Stimulated activated CD8-positive, alpha-beta memory T cell treated with anti-CD3 and anti-CD28 coated beads, Interleukin-7, amount 100 ng/mL, for 1 hour (primary cell): Measurements from ENCODE around the gene MICOS13.

ENCODE experiments used
- DNase-seq, 2 donors: peaks; one replicate each; pipeline ENCODE4 v3.0.0-alpha.2; 2020; ENCODE audit warnings: low read depth in 2 of 2

Gene MICOS13

GRCh38 chr19:5667751-5668271 is 12.5 kb downstream of the MICOS13 start:
- DNase-seq, result no peak

GRCh38 chr19:5666921-5667610 is 13.2 kb downstream of the MICOS13 start:
- DNase-seq, result no peak

- no peak for DNase-seq
Measured at GRCh38 chr19:5665781-5666513, 14.4 kb downstream of the MICOS13 start.

DNA sequence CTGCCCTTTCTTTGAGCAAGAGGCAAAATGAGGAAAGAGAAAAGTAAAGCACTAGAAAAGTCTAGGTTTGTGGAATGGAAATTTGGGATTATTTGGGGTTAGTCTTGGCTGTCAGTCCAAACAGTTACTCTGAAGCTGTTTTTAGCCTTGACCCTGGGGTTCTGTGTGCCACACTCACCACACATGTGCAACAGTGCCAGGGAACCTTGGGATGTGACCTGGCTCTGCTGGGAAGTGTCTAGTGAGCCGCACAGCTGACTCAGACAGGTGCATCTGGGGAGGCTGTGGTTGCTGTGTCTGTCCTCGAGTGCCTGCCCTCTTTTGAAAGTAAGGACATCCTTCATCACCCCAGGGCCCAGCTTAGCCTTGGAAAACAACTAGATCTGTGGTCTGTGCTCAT is 15.8 kb downstream of the MICOS13 start:
- DNase-seq, result no peak

DNA sequence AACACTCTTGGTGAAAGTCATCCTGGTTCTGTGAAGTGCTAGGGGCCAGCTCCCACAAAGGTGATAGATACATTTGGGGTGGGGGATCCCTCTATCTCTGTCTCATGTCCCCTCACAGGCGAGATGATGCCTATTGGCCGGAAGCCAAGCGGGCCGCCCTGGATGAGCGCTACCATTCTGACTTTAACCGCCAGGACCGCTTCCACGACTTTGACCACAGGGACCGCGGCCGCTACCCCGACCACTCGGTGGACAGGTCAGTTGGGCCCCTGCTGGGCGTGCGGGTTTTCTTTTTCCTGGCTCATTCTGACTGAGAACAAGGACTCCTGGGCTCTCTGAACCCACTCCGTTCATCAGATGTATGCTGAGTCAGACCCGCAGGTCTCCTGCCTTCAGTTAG is 16.4 kb downstream of the MICOS13 start:
- no peak for DNase-seq

- DNase-seq, result no peak
Measured at GRCh38 chr19:5661483-5661882, 18.8 kb downstream of the MICOS13 start.

DNA sequence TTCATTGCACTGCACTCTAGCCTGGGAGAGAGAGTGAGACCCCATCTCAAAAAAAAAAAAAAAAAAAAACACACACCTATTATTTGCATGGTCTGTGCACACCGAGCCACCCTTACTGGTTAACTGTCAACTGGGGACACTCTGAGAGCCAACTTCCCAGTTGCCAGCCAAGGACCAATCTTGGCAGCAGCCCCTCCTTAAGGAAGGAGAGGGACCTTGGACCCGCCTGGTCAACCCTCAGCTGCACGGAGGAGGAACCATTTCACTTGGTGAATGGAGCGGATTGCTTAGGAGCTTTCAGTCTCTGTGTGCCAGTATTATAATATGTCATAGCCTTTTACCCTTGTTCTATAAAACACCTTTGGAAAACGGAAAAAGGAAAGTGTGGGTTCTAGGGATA is 24.9 kb downstream of the MICOS13 start:
- no peak for DNase-seq

DNA sequence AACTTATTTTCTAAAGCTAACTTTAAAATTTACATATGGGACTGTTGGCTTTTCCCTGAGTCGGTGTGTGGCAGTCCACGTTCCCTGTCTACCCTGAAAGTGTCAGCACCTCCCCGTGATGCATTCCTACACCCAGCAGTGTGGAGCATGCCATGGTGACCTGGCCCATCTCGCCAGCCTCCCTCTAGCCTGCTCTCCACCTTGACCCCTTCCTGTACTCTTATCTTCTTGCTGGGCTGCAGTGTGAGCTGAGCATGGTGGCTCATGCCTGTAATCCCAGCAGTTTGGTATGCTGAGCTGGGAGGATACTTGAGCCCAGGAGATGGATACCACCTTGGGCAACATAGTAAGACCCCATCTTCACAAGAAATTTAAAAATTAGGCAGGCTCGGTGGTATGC is 25.4 kb downstream of the MICOS13 start:
- no peak for DNase-seq

DNA sequence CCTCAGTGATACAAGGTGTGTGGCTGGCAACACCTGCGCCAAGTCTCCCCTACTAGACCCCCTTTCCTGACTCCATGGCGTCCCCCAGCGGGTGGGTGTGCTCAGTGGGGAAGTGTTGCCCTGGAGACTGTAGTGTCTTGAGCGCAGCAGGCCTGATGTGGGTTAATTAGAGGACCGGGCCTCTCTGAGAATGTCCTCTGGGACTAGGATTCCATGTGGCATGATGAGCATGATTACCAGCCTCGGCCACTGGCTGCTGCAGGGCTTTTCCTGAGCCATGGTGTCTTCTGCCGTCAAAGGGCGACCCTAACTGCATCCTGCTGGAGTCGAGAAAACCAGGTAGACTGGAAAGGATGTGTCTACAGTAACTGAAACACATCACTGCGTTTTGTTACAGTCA is 28.1 kb downstream of the MICOS13 start:
- DNase-seq, result no peak

- no peak for DNase-seq
Measured at GRCh38 chr19:5651361-5651760, 29.0 kb downstream of the MICOS13 start.

DNA sequence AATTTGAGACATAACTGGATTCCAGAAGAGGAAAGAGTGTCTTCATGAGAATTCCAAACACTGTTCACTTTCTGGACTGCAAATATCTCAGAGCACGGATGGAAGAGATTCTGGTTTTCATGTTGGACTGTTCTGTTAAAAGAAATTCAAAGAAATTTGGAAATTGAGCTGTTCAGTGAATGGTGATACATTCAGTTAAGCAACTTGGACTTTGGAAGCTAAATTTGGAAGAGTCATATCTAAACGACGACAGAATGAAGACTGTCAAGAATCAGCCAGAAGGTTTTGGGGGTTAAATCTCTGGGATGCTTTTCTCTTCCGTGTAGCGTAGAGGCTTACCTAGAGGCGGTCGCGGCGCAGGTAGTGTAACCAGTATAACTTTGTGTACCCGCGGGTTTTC is 31.9 kb downstream of the MICOS13 start:
- no peak for DNase-seq

DNA sequence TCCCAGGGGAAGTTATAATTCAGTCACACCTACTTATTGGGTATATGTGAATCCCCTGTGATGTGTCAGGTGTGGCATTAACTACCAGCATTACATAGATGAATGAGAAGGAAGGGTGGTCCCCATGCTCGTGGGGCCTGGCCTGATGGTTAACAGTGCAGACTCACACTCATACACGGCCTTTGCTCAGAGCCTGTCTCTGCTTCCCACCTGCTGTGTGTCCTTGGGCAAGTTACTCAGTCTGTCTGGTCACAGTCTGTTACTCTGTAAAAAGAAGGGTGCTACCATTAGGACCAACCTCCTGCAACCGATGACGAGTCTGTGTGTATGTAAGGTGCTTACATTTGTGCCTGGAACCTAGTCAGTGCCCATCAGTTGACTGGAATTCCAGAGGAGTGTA is 33.6 kb downstream of the MICOS13 start:
- DNase-seq, result no peak

GRCh38 chr19:5645409-5645808 is 34.9 kb downstream of the MICOS13 start:
- DNase-seq, result no peak

DNA sequence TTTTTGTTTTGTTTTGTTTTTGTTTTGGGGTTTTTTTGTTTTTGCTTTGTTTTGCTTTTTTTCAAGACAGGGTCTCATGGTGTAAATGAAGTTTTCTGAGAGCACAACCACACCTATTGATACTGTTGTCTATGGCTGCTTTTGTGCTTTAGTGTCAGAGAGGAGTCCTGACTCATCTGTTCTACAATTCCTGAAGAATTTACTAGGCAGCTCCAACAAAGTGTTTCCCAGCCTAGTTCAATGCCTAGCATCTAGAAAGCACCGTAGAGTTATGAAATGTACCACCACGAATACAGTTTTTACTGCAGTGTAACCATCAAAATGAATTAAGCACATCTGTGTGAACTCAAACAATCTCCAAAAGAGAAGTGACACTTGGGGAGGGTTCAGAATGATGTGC is 36.3 kb downstream of the MICOS13 start:
- no peak for DNase-seq

- DNase-seq, result no peak
Measured at GRCh38 chr19:5643060-5643459, 37.3 kb downstream of the MICOS13 start.

DNA sequence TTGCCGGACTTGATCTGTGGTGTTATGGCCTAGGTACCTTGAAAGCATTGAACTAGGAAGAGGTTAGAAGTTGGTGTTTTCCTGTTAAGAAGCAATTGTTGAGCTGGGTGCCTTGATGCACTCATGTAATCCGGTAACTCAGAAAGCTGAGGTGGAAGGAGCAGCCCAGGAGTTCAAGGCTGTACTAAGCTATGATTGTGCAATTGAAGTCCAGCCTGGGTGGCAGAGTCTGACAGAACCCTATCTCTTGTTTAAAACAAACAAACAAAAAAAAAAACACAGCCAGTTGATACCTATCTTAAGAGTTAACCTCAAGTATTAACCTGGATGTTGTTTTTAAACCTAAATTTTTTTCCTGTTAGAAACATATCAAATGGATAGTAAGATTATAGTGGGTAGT is 38.1 kb downstream of the MICOS13 start:
- no peak for DNase-seq

- DNase-seq, result no peak
Measured at GRCh38 chr19:5641171-5641570, 39.1 kb downstream of the MICOS13 start.

GRCh38 chr19:5637971-5638370 is 42.3 kb downstream of the MICOS13 start:
- DNase-seq, result no peak

GRCh38 chr19:5635427-5635826 is 44.9 kb downstream of the MICOS13 start:
- no peak for DNase-seq

- DNase-seq, result no peak
Measured at GRCh38 chr19:5632657-5633056, 47.7 kb downstream of the MICOS13 start.

DNA sequence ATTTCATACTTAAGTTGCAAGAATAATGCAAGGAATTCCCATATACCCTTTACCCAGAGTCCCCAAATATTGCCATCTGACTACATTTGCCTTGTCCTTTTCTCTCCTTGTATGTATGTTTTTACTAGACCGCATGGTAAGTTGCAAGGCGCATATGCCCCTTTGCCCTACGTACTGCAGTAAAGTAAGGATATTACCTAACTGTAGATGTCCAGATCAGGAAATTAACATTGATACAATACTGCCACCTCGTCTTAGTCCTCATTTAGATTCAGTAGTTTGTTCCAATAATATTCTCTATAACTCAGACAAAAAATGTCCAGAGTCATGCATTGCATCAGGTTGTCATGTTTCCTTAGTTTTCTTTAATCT is 48.1 kb downstream of the MICOS13 start:
- no peak for DNase-seq

DNA sequence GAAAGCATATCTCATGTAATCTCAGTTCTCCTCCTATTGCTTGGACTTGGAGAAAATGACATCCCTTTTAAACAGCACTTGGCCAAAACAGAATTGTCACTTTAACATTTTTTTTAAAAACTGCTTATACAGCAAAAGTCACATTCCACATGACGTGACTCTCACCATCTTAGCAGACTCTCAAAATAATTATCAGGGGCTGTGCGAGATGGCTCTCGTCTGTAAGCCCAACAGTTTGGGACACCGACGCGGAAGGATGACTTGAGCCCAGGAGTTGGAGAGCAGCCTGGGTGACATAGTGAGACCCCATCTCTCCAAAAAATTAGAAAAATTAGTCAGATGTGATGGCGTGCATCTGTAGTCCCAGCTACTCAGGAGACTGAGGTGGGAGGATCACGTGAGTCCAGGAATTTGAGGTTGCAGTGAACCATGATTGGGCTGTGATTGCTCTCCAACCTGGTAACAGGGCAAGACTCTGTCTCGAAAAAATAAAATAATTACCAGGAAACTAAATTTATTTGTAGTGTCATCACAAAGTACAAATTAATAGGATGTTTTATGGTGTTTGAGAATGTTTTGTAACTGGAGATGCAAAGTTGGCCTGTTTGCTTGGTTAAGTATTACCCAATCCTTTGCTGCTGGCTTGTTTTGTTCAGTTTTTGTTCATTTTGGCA is 48.6 kb downstream of the MICOS13 start:
- DNase-seq, result no peak

DNA sequence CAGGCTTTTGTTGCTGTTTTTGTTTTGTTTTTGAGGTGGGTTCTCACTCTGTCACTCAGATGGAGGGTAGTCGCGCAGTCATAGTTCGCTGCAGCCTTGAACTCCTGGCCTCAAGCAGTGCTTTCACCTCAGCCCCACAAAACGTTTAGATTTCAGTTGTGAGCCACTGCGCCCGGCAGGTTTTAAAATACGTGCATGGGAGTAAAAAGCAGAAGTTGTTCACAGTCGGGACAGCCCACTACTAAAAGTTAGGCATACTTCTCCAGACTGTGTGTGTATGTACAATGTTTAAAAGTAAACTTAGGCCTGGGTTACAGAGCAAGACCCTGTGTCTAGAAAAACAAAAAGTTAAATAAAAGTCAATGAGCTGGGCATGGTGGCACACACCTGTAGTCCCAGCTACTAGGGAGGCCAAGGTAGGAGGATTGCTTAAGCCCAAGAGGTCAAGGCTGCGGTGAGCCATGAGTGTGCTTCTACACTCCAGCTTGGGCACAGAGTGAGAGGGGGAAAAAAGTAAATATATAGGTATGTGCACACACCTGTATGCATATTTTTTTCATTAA is 51.3 kb downstream of the MICOS13 start:
- DNase-seq, result no peak
